ENCODE results near the gene DDX27. TPM values are rescaled to one million over a fixed set of nuclear protein-coding genes. Genes with fewer than 3 reads are reported as not detected.
A peak's percentile ranks its signal among the peaks of the same experiment; 100 is the strongest.

Gene DDX27
- total RNA-seq, 1 donor from 2014 or later, result 15.8 TPM

DNA sequence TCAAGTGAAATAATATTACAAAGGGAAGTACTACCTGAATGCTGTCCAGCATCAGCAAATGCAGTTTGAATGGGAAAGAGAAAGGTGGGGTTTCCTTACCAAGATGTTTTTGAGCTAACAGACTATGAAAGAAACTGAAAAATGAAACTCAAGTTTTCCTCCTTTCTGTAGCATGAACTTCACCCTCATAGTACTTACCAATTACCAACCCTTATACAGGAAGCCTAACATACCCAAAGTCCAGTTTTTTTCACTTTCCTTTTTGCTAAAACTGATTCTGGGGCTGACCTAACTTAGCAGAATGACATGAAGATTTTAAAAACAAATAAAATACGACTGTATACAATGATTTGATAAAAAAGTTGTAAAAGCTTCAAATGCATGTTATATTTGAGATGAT lies 53.4 kb downstream of the DDX27 start:
- intact Hi-C loops (cut with DNase I), result no loop called here
- ATAC-seq, result no peak
- no peak for DNase-seq (ENCODE audit: missing footprints)

DNA sequence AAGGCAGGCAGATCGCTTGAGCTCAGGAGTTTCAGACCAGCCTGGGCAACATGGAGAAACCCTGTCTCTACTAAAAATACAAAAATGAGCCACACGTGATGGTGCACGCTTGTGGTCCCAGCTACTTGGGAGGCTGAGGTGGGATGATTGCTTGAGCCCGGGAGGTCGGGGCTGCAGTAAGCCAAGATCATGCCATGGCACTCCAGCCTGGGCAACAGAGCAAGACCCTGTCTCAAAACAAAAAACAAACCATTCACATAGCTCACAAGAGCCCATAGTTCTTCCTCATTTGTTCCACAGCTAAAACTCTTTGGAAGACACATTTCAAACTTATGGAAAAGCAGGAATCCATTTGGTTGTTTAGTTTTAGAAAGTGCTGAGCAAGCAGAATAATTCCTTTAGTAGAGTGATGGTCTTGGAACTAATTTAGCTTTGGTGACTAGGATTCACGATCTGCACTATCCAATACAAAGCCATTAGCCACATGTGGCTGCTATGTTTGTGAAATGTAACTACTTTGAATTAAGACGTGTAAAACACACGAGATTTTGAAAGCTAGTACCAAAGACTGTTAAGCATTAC lies 54.6 kb downstream of the DDX27 start:
- ATAC-seq (no peak), DNase-seq (ENCODE audit: missing footprints) (no peak)
- intact Hi-C loops (cut with DNase I), result no loop called here

DNA sequence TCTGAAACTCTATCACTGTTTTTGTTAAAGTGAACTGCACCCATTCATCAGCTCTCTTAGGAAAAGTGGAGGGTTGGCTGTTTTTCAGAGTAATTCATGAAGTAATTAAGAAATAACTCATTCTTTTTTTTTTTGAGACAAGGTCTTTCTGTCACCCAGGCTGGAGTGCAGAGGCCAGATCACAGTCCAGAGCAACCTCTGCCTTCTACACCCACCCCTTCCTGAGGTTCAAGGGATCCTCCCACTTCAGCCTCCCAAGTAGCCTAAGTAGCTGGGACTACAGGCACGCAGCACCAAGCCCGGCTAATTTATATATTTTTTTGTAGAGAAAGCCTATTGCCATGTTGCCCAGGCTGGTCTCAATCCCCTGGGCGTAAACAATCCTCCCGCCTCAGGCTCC lies 56.0 kb downstream of the DDX27 start:
- no peak for ATAC-seq
- no peak for DNase-seq (ENCODE audit: missing footprints)
- intact Hi-C loops (cut with DNase I), result no loop called here

DNA sequence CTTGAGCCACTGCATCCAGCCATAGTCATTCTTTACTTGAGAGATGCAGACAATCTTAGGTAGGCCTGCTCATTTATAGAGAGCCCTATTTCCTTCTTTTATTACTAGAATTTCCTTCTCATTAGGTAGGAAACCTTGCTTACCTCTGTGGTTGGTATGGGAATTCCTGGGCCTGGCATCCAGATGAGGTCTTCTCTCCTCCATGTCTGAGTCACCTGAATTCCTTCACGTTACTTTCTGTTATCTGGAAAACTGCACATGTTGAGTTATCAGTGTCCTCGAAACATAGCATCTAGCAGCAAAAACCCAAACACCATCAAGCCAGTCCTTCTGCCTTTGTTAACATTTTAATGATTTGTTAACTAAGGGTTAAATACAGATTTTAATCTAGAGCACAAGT lies 56.4 kb downstream of the DDX27 start:
- ATAC-seq (no peak), DNase-seq (ENCODE audit: missing footprints) (no peak)
- intact Hi-C loops (cut with DNase I), result no loop called here

DNA sequence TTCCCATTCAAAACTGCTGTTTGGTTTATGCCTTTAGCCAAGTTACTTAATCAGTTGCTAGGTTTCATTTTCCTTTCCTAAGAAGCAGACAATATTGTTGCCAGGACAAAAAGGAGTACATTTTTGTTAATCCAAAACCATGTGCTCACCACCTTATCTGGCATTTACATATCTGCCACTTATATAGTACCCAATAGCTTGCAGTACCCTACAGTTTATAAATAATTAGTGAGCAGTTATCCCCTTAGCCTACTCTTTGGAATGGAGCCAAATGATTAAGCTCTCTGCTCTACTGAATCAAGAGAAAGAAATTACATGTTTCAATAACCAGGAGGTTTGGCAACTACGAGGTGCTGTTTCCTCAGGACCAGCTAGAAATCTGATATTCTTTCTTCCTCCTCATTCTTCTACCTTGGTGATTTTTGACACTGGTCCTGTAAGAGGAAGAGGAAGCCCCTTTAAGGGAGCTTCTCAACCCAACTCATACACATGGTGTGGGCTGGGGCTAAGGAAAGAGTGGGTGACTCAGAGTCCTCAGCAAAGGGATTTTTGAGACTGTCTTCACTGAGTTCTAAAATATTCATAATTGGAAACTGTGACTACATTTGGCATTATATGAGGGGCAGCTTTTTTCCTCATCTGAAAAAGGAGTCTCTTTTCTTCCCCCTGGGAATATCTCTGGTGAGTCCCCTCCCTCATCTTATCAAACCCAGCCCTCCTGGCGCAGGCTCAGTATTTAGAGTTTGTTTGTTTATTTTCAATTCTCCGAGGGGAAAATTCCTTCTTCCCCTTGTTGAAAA lies 57.1 kb downstream of the DDX27 start:
- intact Hi-C loops (cut with DNase I), result no loop called here
- no peak for DNase-seq (ENCODE audit: missing footprints)
- ATAC-seq, result no peak

DNA sequence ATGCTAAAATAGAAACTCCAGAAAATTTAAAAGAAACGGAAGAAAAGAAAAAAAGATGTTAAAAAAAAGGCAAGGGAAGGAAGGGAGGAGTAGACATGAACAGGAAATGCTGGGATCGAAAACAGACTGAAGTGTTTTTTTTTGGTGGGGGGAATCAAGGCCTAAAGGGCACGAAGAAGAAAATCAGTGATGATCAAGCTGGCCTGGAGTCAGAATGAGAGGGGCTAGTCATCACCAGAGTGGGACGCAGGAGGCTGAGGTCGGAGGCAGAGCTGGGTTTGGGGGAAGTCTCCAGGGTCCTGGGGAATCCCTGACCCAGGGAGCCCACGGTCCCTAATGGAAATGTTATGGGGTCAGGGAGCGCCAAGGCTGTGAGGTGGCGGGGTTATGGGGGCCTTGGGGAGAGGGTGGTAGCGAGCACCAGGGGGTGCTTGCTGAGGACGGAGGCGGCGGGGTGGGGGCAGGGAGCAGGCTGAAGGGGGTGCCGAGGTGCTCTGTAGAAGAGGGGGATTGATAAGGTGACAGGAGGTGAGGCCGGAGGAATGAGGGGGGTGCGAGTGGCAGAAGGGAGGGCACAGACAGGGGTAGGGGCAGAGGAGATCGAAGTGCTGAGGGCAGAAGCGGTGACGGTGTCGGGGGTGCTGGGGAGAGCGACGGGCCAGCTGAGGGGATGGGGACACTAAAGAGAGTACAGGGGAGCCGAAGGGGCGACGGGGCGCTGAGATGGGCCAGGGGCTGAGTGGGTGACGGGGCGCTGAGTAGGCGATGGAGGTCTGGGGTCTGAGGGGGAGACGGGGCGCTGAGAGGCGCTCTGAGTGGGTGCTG lies 58.0 kb downstream of the DDX27 start:
- intact Hi-C loops (cut with DNase I), result no loop called here
- ATAC-seq (peak; percentile 0), DNase-seq (ENCODE audit: missing footprints) (peak; percentile 65)

DNA sequence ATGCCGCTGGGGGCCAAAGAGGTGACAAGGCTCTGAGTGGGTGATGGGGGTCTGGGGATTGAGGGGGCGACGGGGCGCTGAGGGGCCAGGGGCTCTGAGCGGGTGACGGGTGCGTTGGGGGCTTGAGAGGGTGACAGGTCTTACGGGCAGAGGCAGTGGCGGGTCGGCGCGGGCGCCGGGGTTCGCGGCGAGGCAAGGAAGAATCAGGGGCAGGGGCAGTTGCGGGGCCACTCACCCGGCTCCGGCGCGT lies 58.5 kb downstream of the DDX27 start:
- ATAC-seq, result no peak
- intact Hi-C loops (cut with DNase I), result loop anchor here (2.0 kb wide), 1 partner anchor 89 kb away; the partner anchor contains the start of gene STAU1
- DNase-seq (ENCODE audit: missing footprints), result no peak

DNA sequence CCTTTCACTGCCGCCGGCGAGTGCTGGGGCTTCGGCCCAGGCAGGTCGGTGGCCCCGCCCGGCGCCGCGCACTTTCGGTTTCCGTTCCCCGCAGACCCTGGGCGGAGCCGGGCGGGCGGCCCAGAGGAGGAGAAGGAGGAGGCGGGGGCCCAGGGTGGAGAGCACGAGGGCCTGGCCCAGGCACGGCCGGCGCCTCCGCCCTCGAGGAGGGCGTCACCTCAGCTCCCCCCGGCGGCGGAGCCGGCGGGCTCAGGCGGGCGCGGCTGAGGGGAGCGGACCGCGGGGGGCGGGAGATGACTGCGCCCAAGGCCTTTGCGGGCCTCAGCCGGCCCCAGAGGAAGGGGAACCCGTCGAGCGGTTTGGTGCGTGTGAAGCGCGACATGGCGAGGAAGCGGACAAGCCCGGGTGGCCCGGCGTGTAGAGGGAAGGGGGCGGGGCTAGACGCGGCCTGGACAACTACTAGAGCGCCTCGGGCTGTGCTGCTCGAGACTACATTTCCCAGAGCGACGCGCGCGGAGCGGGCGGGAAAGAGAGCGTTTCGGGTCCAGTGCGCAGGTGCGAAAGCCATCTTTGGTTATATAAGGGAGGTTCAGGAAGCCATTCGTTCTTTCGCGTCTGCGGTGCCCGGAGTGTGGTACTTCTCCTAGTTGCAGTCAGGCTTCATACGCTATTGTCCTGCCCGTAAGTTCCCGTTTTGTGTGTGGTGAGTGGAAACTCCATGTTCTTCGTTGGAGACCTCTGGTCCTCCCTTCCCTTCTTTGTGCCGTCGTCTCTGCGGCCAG lies 59.0 kb downstream of the DDX27 start, which contains the start of gene ZNFX1:
Gene ZNFX1, minus strand, starts transcription at position 22 of the 782 bp plus-strand sequence. CDS start 2,218 bp downstream, outside the sequence.
- ATAC-seq, result peak; percentile 97
- peak; percentile 100 for DNase-seq (ENCODE audit: missing footprints)
- intact Hi-C loops (cut with DNase I), result loop anchor here (2.0 kb wide), 1 partner anchor 89 kb away; the partner anchor contains the start of gene STAU1

DNA sequence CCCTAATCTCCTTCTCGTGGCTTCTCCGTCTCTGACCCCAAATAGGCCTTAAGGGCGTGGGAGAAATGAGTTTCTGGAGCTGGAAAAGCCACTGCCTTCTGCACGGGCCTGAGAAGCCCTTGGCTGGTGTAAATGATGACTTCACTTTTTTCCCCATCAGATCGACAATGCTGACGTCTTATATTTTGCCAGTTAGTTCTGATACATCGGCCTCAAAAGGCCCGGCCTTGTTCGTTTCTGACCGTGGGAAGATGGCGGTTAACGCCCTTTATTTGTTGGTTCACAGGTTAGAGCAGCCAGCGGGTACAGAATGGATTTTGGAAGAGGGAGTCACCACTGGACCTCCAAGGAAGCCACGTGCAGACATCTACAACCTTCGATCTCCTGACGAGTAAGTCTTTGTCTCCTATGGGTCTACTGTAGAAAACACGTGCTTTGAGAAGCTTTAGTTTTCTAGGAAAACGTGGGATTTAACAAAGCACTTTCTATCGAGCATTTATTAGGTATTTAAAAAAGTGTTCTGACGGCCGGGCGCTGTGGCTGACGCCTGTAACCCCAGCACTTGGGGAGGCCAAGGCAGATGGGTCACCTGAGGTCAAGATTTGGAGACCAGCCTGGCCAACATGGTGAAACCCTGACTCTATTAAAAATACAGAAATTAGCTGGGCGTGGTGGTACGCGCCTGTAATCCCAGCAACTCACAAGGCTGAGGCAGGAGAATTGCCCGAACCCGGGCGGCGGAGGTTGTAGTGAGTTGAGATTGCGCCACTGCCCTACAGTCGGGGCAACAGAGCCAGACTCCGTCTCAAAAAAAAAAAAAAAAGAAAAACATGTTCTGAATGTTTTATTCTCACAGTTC lies 59.8 kb downstream of the DDX27 start:
- intact Hi-C loops (cut with DNase I), result loop anchor here (2.0 kb wide), 1 partner anchor 90 kb away; the partner anchor contains the start of gene STAU1
- DNase-seq (ENCODE audit: missing footprints), result peak; percentile 69
- ATAC-seq, result peak; percentile 0

DNA sequence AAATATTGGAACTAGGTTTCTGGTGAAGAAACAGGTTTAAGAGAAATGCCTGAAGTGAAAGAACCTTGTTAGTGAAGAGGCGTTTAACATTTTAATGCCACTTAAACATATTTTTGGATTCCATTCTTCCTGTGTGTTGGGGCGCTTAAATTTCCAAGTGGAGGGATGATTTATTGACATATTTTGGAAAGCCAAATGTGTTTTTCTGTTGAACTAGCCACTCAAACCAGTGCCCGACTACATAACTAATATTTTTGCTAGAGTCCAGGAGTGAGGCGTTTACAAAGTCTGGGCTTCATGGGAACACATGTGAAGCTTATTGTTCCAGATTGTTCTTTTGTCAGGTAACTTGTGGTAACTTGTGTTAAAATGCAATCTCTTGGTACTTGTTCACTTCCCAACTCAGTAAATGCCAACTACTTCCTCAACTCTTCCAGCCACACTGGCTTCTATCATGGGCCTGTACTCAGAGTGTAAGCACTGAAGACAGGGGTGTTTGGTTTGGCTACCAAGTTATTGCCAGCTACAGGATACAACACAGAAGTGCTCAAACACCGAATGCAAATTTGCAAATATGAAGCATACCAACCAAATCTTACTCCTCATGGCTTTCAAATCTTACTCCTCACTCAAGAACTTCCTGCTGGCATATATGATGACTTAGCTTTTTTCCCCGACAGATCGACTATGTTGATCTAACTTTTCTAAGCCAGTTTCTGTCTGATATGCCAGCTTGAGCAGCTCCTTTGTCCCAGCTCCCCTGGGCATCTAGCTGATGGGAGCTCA lies 60.7 kb downstream of the DDX27 start:
- intact Hi-C loops (cut with DNase I), result loop anchor here (2.0 kb wide), 1 partner anchor 91 kb away; the partner anchor contains the start of gene STAU1
- no peak for DNase-seq (ENCODE audit: missing footprints)
- ATAC-seq, result no peak

DNA sequence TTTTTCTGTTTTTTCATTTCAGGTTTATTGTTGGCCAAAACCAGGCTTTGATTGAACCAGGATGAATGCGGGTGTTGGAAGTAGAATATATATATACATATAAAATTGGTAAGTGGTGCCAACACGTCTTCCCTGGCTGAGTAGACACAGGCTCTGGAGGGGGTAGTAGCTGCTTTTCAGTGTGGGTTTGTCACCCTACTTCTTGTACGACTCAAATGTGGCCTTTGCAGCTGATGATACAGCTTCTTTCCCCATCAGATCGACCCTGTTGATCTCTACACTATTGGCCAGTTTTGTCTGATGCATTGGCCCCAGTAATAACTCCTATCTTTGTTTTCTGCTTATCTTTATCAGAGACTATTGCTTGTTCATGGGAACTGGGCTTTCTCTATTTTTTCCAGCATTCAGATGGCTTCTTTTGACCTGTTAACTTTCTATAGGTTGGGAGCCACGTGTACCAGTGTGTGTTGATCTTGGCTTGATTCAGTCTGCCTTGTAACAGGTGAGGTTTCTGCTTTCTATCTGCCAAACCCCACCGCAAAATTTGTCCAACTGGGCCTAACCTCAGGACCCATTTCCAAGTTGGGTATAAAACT lies 61.3 kb downstream of the DDX27 start:
- DNase-seq (ENCODE audit: missing footprints) (no peak), ATAC-seq (no peak)
- intact Hi-C loops (cut with DNase I), result no loop called here

DNA sequence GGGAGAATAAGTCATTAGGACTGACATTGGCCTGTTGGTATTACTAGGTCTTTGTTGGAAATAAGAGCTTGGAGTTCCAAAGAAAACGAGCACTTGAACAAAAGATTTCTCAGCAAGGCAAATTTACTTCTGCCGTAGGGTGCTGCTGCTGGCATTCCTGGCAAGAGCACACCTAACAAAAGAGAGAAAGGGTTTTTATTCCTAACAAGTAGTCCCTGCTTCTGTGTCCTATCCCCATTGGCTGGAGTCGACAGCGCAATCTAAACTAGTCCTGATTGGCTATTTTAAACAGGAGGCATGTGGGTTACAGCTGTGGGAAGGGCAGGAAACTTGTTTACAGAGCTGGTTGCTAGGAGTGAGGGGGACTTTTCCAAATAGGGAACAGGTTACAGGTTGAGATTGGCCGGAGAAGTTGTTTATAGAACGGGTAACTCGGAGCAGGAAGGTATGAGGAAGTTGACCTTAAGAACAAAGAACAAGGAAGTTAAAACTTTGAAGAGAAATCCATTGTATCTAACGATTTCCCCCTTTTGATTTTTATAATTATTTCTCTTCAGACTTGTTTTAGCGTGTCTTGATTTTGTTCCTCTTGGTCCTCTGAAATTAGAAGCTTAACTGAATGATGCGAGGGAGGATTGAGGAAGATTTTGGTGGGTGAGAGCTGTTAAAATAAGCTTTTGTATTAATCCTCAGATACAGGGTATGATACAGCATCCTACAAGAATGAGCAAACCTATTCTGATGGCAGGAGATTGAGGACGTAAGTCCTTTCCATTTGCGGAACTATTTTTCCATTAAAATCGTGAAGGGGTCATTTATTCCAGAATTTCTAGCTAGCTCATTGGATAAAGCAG lies 62.1 kb downstream of the DDX27 start:
- DNase-seq (ENCODE audit: missing footprints) (no peak), ATAC-seq (no peak)
- intact Hi-C loops (cut with DNase I), result no loop called here

DNA sequence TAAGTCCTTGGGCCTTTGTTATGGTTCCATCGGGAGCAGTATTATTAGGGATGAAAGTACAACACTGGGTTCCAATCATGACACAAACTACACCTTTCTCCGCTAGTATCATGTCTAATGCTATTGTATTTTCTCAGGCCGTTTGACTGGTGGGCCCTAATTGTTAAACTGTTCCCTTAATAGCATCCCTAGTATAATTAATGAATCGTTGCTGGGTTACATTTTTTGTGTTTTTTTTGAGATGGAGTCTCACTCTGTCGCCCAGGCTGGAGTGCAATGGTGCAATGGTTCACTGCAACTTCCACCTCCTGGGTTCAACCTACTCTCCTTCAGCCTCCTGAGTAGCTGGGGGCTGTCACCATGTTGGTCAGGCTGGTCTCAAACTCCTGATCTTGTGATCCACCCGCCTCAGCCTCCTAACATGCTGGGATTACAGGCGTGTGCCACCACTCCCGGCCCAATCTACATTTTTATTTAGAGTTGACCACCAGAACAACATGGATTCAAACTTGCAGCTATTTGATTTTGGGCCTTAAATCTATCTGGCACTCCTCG lies 62.8 kb downstream of the DDX27 start:
- intact Hi-C loops (cut with DNase I), result no loop called here
- ATAC-seq (no peak), DNase-seq (ENCODE audit: missing footprints) (no peak)

DNA sequence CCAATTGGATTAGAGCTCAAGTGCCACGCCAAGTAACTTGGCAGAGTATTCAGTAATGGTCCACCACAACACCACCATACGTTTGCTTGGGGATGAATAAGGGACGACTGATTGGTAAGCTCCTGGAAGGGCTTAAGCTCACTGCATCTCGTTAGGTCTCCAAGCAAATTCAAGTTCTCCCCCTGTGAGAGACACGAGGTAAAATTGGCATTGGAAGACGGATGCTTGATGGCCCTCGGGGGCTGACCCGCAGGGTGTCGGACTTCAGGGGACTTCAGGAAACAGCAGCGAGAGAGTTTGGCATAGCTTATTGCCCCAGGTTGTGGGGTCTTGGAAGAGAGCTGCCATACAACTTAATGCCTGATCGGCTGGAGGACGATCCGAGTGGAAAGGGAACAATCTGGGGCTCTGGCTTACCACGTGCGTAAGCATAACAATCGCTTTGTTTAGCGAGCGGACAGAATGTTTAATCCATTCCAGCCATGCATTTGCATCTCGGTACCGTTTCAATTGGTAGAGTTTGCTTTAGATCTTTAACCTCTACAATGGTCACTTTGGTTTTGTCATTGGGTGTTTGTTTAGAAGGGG lies 63.5 kb downstream of the DDX27 start:
- DNase-seq (ENCODE audit: missing footprints), result no peak
- intact Hi-C loops (cut with DNase I), result no loop called here
- ATAC-seq, result no peak

DNA sequence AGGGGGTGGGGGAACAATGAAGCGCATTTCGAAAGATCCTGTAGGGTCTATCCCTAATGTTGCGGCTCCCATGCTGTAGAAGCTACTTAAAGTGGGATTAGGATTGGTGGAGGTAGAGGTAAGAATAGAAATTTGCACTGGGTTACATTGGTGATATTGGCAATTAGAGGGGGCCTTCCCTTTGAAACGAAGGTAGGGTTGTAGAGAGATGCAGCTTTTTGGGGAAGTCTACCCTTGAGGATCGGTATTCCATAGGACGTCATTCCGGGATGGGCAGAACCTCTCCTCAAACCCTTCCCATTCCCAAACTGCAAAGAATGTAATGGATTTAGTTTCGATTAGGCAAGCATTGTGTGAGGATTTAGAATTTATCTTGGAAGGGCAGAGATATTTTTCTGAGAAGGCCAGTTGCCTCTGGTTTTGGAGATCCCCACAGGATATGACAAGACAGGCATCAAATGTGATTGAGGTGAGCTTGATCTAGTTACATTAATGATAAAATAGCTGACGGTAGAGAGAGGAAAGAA lies 64.0 kb downstream of the DDX27 start:
- intact Hi-C loops (cut with DNase I), result no loop called here
- no peak for DNase-seq (ENCODE audit: missing footprints)
- ATAC-seq, result no peak
